HG03135 (cell line): Measurements from ENCODE around the gene THSD4.

Experiments
- ATAC-seq: cut with Tn5 transposase; IDR thresholded peaks from one replicate; pipeline ENCODE4 v1.9.1; 2021; ENCODE audit warnings: mild to moderate bottlenecking, moderate library complexity; ENCODE audit not compliant: unreplicated experiment

Gene THSD4

DNA sequence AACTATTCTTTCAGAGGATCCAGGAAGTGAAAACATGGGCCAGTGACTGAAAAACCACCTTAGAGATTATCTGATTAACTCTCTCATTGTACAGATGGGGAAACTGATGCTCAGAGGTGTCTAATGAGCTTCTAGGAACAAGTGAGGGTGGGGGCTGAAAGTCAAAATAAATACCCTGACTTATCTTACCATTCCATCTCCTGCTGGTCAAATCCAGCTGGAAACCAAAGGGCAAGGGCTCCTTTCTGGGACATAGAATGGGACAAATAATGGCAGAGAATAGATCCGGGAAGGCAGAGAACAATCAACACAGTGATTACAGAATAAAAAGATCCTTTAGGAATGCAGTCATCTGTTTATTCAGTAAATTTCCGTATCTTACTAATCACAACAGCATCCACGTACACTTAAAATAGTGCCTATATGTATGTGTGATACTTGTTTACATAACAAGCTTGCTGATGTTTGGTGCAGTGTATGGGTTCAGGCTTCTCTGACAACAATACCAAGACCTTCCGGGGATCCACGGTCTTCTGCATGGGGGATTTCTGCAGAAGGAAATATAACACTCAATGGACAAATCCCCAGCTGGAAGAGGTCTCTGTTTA is 173.2 kb downstream of the THSD4 start:
- ATAC-seq: no peak

DNA sequence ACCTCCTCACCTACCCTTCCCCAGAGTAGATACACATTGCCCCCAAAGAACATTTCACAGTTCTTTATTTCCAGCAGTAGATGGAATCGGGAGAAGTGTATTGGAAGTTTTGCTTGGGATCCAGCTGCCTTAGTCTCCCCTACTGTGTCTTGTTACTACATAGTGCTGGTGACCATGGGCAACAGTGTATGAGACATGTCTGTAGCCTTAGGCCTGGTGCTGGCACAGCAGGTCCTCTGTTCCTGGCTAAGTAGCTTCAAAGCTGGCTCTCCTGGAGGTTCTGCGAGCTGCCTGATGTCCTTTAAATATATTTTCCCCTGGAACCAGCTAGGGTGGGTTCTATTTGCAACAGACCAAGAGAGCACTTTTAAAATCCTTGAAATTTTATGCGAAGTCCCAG is 174.7 kb downstream of the THSD4 start:
- no peak for ATAC-seq

DNA sequence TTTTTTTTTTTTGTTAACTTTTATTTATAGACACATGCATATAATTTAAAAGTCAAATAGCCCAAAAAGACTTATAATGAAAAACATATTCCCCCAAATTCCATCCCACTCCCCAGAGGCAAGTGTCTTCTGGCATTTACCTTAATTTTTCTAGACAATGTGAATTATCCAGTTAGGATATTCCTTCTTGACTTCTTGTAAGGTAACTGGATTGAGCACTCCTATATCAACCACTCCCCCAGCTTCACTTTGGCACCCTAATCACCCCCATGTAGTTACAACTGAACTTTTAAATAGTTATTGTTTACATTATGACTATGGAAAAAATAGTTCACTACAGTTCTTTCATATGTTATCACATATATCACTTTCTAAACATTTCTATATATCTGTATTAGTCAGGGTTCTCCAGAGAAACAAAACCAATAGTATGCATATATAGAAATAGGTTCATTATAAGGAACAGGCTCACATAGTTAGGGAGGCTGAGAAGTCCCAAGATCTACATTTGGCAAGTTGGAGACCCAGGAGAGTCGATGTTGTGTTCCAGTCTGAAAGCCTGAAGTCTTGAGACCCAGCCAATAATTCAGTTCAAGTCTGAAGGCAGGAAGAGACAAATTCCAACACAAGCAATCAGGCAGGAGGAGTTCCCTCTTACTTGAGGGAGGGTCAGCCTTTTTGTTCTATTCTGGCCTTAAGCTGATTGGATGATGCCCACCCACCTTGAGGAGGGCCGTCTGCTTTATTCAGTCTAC is 175.8 kb downstream of the THSD4 start:
- ATAC-seq: no peak

DNA sequence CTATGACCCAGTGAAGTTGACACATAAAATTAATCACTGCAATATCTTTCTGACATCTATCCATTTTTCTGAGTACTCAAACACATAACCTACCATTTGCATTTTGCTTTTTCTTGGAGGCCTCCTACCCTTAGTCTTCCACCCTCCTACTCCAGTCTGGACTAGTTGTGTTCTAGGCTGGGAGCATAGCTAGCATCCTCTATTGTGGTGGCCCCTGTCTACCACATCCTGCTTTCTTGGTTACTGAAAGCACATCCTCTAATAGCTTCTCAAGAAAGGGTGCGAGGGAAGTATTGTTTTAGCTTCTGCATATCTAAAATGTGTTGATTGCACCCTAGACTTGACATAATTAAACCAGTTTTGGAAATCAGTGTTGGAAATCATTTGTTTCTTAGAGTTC is 176.5 kb downstream of the THSD4 start:
- no peak for ATAC-seq

DNA sequence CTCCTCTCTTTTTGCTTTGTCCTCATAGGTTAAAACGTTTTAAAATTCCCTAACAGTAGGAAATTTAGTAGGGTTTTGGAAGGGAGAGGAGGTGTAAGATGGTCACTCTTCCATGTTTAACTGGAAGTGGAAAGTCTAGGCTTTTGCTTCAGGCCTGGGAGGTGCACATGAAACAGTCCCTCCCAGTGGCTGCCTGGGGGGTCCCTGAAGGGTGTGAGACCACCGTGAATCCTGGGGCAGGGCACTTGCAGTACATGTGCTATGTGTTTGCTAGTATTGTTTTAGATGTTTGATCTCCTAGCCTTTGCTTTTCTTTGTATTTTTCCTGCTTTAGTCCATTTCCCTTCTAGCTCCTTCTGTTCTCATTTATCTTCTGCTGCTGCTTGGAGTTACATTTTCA is 178.5 kb downstream of the THSD4 start:
- no peak for ATAC-seq

DNA sequence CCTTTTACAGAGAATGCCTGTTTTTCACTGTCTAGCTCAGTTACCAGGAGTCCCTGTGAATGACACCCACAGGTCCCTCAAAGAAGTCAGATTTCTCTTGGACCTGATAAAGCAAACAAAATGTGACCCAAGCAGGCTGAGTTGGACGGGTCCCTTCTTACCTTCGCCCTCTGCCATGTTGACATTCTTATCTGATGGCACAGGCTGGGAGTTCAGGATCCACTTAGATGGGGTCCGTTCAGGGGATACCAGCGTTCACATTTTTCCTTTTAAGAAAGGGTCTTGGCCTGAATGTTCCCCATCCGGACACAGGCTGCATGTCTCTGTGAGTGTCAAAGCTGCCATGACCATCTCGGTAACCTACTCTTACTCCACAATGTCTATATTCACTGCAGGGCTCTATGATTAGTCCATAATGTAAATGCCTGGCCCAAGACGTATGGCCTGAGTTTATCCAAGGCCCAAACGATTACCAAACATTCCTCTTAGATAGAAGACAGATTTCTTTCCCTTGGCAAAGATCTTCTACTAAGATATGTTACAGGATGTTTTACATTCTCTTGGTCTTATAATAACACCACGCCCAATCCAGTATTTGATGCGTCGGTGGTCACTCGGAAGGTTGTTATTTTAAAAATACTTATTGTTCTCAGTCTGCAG is 179.1 kb downstream of the THSD4 start:
- ATAC-seq: no peak

DNA sequence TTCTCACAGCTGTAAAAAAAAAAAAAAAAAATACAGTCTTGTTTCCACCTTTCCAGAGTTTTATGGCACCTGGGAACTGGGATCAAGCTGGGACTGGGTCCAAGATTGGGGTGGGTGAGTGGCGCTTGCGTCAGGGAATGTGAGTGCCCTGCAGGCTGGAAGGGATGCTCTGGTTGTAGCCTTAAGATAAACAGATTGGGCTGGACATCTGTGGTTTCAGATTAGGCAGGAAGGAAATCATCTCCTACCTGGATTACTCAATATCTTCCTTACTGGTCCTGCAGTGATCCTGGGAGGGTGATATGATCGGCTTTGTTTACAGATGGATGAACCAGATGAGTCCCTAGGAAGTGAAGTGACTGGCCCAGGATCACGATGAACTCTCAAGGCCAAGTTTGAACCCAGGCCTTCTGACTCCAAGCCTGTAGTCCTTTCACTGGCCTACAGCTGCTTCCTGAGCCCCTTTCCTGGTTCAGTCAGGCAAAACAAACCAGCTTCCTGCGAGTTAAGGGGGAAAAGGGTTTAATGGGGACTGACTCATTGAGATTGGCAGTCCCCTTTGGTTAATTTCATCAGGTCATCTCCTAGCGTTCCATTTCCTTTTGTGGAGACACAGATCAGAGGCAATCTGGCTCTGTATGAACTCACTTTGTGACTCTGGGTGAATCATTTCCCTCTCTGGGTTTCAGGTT is 179.8 kb downstream of the THSD4 start:
- ATAC-seq: no peak

DNA sequence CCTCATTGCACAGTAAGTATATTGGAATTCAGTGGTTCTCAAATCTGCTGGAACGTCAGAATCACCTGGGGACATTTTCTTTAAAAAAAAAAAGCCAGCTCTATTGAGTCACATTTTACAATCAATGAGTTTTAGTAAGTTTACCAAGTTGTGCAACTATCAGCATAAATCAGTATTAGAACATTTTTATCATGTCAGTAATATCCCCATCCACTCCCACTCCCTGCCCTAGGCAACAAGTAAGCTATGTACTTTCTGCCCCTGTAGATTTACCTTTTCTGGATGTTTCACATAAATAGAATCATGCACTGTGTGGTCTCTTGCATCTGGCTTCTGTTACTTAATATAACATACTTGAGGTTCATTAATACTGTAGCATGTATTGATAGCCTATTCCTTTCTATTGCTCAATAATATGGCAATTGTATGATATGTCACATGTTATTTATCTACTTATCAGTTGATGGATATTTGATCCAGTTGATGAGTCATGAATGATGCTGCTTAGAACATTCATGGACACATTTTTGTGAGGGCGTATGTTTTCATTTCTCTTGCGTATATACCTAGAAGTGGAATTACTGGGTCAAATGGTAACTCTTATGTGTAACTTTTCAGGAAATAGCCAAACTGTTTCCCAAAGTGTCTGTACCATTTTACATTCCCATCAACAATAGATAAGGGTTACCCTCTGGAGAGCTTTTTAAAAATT is 180.5 kb downstream of the THSD4 start:
- no peak for ATAC-seq

DNA sequence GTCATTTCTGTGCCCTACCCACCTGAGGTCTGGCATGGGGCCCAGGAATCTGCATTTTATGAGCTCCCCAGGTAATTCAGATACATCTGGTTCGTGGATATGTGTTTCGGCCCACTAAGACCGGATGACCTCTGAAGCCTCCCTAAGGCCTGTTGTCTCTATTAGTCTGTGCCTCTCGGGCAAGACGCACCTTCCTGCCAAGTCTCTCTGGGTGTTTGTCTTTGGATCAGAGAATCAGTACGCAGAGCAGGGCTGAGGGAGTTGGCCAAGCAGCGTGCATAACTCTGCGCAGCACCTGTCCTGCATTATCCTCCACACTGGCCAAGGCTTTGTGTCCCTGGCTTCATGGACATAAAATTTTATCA is 181.0 kb downstream of the THSD4 start:
- no peak for ATAC-seq

DNA sequence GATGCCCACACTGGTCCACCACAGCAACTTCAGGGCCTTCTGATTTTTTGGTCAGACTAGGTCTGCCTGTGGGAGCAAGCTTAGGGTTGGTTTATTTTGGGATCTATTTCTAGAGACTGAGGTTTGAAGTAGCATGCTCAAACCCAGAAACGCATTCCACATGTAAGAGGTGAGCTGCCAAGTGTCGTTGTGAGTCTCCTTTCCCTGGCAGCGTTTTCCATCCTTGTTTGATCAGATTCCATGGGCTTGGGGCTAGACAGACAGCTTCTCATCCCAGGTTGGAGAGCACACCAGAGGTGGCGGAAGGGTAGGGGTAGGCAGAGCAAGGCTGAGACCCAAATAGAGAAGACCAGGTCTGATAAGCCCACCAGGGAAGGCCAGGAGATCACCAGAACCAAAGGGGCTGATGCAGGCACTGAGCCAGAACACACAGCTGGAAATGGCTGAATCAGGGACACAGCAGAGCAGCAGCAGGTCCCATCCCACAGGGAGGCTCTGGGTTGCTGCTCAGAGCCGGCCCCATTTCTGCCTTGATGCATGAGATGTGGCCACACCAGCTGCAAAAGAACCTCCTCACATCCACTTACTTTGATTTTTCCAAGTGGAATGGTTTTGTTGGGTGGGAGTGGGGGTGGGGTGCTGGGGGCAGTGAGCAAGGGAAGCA is 186.8 kb downstream of the THSD4 start:
- ATAC-seq: no peak

DNA sequence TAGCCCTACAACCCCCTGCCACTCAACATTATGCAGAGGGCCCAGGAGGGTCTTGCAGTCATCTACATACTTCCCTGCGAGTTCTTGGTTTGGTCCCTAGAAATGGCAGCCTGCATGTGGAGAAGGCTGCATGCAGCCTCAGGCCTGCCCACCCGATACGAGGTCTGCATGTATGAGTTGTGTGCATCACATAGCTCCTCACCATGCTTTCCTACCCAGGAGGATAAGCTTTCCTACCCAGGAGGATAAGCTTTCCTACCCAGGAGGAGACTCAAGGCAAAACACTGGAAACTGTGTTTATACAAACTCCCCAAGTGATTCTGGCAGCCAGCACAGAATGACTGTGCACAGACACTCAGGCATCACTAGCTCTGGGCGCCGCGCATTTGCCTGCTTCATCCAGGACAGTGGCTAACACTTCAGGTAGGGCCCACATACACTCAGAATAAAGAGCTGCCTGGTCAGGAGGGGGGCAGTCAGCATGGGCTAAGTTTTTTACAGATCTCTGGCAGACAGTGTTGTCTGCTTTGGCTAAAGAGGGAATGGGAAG is 187.7 kb downstream of the THSD4 start:
- no peak for ATAC-seq

DNA sequence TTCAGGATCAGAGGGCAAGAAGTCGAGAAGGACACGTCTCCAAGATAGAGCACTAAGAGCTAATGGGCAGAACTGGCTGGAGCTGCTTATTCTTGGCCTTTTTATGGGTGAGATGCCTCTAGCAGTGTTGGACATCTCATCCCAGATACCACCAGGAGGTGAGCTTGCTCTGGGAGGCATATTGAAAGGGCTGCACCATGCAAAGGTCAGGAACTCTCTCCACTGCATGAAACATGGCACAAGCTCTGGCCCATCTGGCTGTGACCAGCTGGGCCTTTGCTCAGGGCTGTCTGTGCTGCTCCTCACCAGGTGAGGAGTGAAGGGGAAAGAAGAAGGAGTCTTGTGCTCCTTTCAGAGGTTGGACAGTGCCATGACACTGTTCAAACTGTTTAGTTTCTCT is 188.7 kb downstream of the THSD4 start:
- ATAC-seq: no peak

DNA sequence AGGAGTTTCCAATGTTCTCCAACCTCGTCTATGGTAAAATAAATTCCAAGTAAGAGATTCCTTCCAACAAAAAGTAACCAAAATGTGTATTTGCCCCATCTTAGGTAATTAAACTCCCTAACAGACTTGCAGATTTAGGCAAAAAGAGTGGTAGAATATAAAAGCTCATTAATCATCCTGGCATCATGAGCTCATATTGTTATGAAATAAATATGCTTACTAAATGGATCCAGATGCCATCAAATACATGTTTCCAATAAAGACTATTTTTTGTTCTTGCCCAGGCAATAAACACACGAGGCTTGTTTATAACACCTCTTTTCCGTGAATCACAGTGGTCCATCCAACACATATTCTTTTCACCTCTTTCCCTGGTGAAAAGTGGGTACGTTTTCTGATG is 189.4 kb downstream of the THSD4 start:
- no peak for ATAC-seq

DNA sequence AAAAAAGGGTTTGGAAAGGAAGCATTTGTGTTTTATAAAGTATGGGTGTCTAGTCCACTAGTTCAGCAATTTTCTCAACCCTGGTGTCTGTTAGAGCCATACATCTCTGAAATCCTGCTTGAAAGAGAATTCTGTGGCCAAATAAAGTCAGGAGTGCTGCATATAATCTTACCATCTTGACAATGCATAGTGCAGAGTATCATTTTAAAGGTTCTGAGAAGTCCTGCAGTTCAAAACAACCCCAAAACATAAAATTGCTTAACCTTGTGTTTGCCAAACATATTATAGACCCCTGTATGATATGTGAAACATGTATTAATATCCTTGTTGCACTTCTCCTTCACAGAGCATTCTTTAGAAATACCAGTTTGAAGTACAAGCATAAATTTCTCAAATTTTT is 191.3 kb downstream of the THSD4 start:
- ATAC-seq: no peak

DNA sequence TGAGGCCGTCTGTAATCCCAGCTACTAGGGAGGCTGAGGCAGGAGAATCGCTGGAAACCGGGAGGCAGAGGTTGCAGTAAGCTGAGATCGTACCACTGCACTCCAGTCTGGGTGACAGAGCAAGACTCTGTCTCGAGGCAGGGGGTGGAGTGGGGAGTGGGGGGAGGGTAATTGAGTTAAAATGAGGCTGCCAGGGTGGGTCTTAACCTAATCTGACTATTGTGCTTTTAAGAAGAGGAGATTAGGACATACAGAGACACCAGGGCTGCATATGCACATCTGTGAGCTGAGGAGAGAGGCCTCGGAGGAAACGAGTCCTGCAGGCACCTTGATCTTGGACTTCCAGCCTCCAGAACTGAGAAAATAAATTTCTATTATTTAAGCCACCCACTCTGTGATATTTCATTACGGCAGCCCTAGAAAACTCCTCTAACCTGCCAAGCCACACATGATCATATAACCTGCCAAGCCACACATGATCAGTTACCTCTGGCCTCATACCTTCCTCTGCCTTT is 197.0 kb downstream of the THSD4 start:
- no peak for ATAC-seq

DNA sequence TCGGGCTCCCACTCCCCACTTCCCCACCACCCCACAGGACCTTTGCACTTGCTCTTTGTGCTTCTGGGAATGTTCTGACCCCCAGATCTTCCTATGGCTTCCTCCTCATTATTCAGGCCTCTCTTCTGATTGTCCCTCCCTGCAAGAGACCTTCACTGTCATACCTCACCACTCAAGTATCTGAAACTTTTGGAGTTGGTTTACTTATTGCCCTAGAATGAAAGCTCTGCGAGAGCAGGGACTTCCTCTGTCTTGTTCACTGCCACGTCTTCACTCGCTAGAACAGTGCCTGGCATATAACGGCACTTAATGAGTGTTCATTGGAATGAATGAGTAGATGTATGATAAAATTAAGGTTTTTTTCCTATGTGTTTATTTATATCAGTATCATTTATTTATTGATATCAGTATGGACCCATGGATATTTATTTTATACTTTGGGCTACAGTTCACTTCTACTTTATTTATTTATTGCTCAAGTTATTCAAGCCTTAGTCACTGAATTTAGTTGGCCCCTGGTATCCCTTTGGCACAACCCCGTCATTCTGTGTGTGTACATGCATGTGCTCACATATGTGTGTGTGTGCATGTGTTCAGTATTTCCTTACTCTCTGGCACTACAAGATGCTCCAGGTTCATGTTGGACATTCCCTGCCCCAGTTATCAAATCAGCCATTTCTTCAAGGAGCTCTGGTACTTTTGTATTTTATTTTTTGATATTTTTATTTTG is 197.6 kb downstream of the THSD4 start:
- ATAC-seq: no peak

DNA sequence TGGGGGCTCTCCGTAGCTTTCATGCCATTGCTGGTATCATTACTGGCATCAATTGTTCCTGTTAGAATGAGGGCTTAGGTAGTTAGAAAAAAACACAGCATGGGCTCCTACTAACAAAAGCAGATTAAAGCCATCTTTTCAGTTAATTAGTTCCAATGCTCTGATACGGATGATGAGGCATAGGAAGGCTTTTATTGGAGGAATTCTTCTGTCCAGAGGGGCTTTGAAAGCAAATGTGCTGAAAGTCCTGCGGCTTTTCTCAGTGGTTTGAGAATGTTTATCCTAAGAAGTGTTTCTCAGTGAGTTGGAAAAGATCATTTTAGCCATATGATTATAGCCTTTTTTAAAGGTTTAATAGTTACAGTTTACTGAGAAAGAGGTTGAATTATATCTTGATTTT is 198.5 kb downstream of the THSD4 start:
- no peak for ATAC-seq

DNA sequence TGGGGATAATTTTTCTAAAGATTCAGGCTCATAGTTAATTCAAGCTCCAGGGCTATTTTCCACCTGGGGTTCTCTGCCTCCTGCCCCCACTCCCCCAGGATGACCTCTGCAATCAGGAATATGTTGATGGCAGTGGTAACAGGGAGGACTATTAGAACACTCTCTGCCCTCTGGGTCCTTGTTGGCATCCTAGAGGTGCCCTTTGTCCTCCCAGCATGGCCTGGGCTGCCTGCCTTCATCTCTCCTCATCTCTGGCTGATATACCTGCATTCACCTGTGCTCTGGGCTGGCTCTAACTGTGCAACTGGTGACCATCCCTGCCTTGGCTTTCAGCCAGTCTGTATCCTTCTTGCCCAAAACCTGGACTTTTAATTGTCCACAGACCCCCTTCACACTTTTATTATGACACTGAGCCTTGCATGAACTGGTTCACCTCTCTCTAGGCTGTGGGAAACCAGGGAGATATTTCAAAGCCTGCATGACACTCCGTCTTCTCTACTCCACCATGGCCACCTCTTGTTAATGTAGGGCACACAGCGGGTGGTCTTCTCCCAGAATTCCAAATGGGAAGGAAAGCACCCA is 199.8 kb downstream of the THSD4 start:
- no peak for ATAC-seq

DNA sequence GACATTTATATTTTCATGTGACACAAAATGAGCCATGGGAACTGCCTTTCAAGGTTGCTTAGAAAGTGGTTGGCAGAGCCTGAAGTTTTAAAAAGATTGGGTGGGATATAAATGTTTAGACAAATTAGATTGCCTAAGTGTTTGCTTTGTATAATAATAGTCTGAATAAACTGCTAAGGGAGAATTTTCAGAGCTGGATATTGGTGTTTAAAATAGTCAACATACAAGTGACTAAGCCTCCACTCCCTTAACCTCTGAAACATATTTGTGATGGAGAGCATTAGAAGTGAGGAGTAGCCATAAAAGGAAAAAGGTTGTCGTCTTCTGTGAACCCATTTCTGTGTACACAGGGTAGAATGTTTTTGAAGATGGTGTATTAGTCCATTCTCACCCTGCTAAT is 201.6 kb downstream of the THSD4 start:
- ATAC-seq: no peak
